Measurements from ENCODE around the gene DRAP1. TPM values are rescaled to one million over a fixed set of nuclear protein-coding genes. Genes with fewer than 3 reads are reported as not detected.

DRAP1 gene
- total RNA-seq (51.2 TPM), polyA plus RNA-seq (ENCODE audit: insufficient read depth, low read depth, low replicate concordance) (150 TPM)
- long read RNA-seq, donor 1, transcript DRAP1-203 (1 exons, 474 nt), result minor isoform, 9 of 79 reads
- long read RNA-seq, donor 1, transcript DRAP1-201 (7 exons, 989 nt), result major isoform, 47 of 79 reads
- long read RNA-seq, donor 1, partial matches to known transcripts, result 13 of 79 reads
- long read RNA-seq, donor 1, other reads (novel, unspliced or antisense), result 0 of 79 reads
- long read RNA-seq, donor 2, transcript DRAP1-209 (4 exons, 453 nt), result minor isoform, 12 of 76 reads
- long read RNA-seq, donor 2, transcript DRAP1-201 (7 exons, 989 nt), result major isoform, 46 of 76 reads
- long read RNA-seq, donor 2, transcript DRAP1-206 (3 exons, 837 nt), result minor isoform, 6 of 76 reads
- long read RNA-seq, donor 2, partial matches to known transcripts, result 5 of 76 reads
- long read RNA-seq, donor 2, other reads (novel, unspliced or antisense), result 0 of 76 reads
- long read RNA-seq, donor 3, transcript DRAP1-203 (1 exons, 474 nt), result minor isoform, 5 of 103 reads
- long read RNA-seq, donor 3, transcript DRAP1-201 (7 exons, 989 nt), result major isoform, 67 of 103 reads
- long read RNA-seq, donor 3, transcript DRAP1-209 (4 exons, 453 nt), result minor isoform, 10 of 103 reads
- long read RNA-seq, donor 3, transcript DRAP1-206 (3 exons, 837 nt), result minor isoform, 6 of 103 reads
- long read RNA-seq, donor 3, partial matches to known transcripts, result 12 of 103 reads
- long read RNA-seq, donor 3, other reads (novel, unspliced or antisense), result 0 of 103 reads
- long read RNA-seq, donor 4, transcript DRAP1-201 (7 exons, 989 nt), result major isoform, 50 of 60 reads
- long read RNA-seq, donor 4, partial matches to known transcripts, result 0 of 60 reads
- long read RNA-seq, donor 4, other reads (novel, unspliced or antisense), result 0 of 60 reads
- long read RNA-seq, donor 5, transcript DRAP1-201 (7 exons, 989 nt), result major isoform, 7 of 8 reads
- long read RNA-seq, donor 5, partial matches to known transcripts, result 0 of 8 reads
- long read RNA-seq, donor 5, other reads (novel, unspliced or antisense), result 0 of 8 reads
- long read RNA-seq, donor 6, transcript DRAP1-209 (4 exons, 453 nt), result minor isoform, 13 of 139 reads
- long read RNA-seq, donor 6, transcript DRAP1-206 (3 exons, 837 nt), result minor isoform, 7 of 139 reads
- long read RNA-seq, donor 6, transcript DRAP1-208 (6 exons, 751 nt), result minor isoform, 6 of 139 reads
- long read RNA-seq, donor 6, transcript DRAP1-201 (7 exons, 989 nt), result major isoform, 87 of 139 reads
- long read RNA-seq, donor 6, partial matches to known transcripts, result 24 of 139 reads
- long read RNA-seq, donor 6, other reads (novel, unspliced or antisense), result 0 of 139 reads
- long read RNA-seq, donor 7, transcript DRAP1-201 (7 exons, 989 nt), result major isoform, 39 of 46 reads
- long read RNA-seq, donor 7, partial matches to known transcripts, result 0 of 46 reads
- long read RNA-seq, donor 7, other reads (novel, unspliced or antisense), result 5 of 46 reads
- long read RNA-seq, donor 8, transcript DRAP1-201 (7 exons, 989 nt), result major isoform, 55 of 88 reads
- long read RNA-seq, donor 8, transcript DRAP1-209 (4 exons, 453 nt), result minor isoform, 10 of 88 reads
- long read RNA-seq, donor 8, partial matches to known transcripts, result 17 of 88 reads
- long read RNA-seq, donor 8, other reads (novel, unspliced or antisense), result 0 of 88 reads
- long read RNA-seq, donor 9, transcript DRAP1-209 (4 exons, 453 nt), result minor isoform, 13 of 78 reads
- long read RNA-seq, donor 9, transcript DRAP1-201 (7 exons, 989 nt), result major isoform, 39 of 78 reads
- long read RNA-seq, donor 9, transcript DRAP1-206 (3 exons, 837 nt), result minor isoform, 5 of 78 reads
- long read RNA-seq, donor 9, partial matches to known transcripts, result 17 of 78 reads
- long read RNA-seq, donor 9, other reads (novel, unspliced or antisense), result 0 of 78 reads
- long read RNA-seq, donor 10, transcript DRAP1-201 (7 exons, 989 nt), result major isoform, 39 of 53 reads
- long read RNA-seq, donor 10, transcript DRAP1-209 (4 exons, 453 nt), result minor isoform, 6 of 53 reads
- long read RNA-seq, donor 10, partial matches to known transcripts, result 0 of 53 reads
- long read RNA-seq, donor 10, other reads (novel, unspliced or antisense), result 0 of 53 reads

DNA sequence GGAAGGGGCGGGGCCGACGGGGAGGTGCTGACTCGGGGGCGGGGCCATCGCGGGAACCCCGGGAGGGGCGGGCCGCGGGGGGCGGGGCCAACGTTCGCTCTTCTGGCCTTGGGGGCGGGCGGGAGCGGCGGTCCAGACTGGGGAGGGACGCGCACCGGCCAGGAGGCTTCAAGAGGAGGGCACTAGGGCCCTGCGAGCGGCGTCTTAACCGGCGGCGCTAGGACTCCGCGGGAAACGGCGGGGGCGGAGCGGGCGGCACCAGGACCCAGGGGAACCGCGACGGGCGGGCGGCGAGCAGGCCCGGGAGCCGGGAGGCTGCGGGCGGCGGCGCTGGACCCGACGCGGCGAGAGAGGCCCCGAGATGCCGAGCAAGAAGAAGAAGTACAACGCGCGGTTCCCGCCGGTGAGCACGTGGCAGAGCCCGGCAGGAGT lies at the start of gene DRAP1:
DRAP1 (plus strand) TSS at position 286 of the 432 bp plus-strand sequence; CDS start at position 362, 76 bp downstream.
- Histone ChIP-seq H3K4me3 (ENCODE audit: low read length in 3 of 3) (peak within 1 kb of the TSS; percentile 65 to 97 (median 75)), H3K9me3 (ENCODE audit: control insufficient read depth in 2 of 3, insufficient read depth in 1 of 3, low read length in 3 of 3) (no peaks in the 10 kb centered on the region), H3K36me3 (ENCODE audit: control insufficient read depth in 2 of 3, insufficient read depth in 3 of 3, low read length in 3 of 3) (peaks cover 0 to 3% (median 2%) of the 10 kb centered on the region in 3 donors), H3K27me3 (ENCODE audit: control insufficient read depth, insufficient read depth, low read length) (no peaks in the 10 kb centered on the region), H3K9ac (ENCODE audit: low read length in 3 of 3) (peak within 1 kb of the TSS; percentile 46 to 97 (median 83)), H3K27ac (ENCODE audit: low read depth in 2 of 2, low read length in 2 of 2) (peak within 1 kb of the TSS; percentile 77 to 85), H3K4me1 (ENCODE audit: control insufficient read depth in 2 of 3, insufficient read depth in 2 of 3, low read depth in 1 of 3, low read length in 3 of 3) (peaks cover 0 to 36% (median 21%) of the 10 kb centered on the region in 3 donors)
- intact Hi-C loops (cut with DNase I), result no loop called here
- peak; percentile 40 for TF ChIP-seq CTCF (IDR thresholded peaks at IDR 0.05; ENCODE audit: borderline replicate concordance, extremely low read depth, insufficient read depth)
- DNase-seq (peak; percentile 99 to 100 (median 99)), FAIRE-seq (no peak)

GRCh38 chr11:65869643-65870306 lies 49.5 kb upstream of the DRAP1 start:
- Histone ChIP-seq H3K9ac (ENCODE audit: low read length in 3 of 3) (no peak overlapping the region), H3K9me3 (ENCODE audit: control insufficient read depth in 2 of 3, insufficient read depth in 1 of 3, low read length in 3 of 3) (no peaks in the 10 kb centered on the region), H3K4me3 (ENCODE audit: low read length in 3 of 3) (no peak overlapping the region), H3K36me3 (ENCODE audit: control insufficient read depth in 2 of 3, insufficient read depth in 3 of 3, low read length in 3 of 3) (peaks cover 0 to 24% (median 7%) of the 10 kb centered on the region in 3 donors), H3K27ac (ENCODE audit: low read depth in 2 of 2, low read length in 2 of 2) (no peak overlapping the region), H3K27me3 (ENCODE audit: control insufficient read depth, insufficient read depth, low read length) (no peaks in the 10 kb centered on the region), H3K4me1 (ENCODE audit: control insufficient read depth in 2 of 3, insufficient read depth in 2 of 3, low read depth in 1 of 3, low read length in 3 of 3) (peaks cover 0 to 16% (median 3%) of the 10 kb centered on the region in 3 donors)
- DNase-seq, result peak in 1 of 5 donors; percentile 52
- FAIRE-seq, result no peak
- TF ChIP-seq CTCF (IDR thresholded peaks at IDR 0.05; ENCODE audit: borderline replicate concordance, extremely low read depth, insufficient read depth), result no peak
- intact Hi-C loops (cut with DNase I), result no loop called here
